Breast epithelium (tissue), 3 donors: ENCODE measurements around the gene TAF11L11.
"Not testable (repeated sequence)": the region's sequence is repeated elsewhere in the genome, so short reads cannot be mapped to it uniquely, and the experiment has no call there.

Source experiments
- POLR2A ChIP-seq: fragments of 450-650 bp; IDR thresholded peaks from one replicate; pipeline ENCODE4 v1.6.1; 2016; ENCODE audit warnings: antibody characterized with exemption, mild to moderate bottlenecking, moderate library complexity
- POLR2AphosphoS5 ChIP-seq, 3 donors: sonication (generic); formaldehyde crosslinking; IDR thresholded peaks; one replicate each; pipeline ENCODE4 v1.6.1; 2017; ENCODE audit warnings: antibody characterized with exemption in 3 of 3
- TF ChIP-seq, protein P1 (sequence below), 3 donors: fragments of 450-650 bp; IDR thresholded peaks; one replicate each; pipeline ENCODE4 v1.5.1; 2016 to 2017; ENCODE audit warnings: antibody characterized with exemption in 3 of 3, mild to moderate bottlenecking in 3 of 3, moderate library complexity in 3 of 3

DNA sequence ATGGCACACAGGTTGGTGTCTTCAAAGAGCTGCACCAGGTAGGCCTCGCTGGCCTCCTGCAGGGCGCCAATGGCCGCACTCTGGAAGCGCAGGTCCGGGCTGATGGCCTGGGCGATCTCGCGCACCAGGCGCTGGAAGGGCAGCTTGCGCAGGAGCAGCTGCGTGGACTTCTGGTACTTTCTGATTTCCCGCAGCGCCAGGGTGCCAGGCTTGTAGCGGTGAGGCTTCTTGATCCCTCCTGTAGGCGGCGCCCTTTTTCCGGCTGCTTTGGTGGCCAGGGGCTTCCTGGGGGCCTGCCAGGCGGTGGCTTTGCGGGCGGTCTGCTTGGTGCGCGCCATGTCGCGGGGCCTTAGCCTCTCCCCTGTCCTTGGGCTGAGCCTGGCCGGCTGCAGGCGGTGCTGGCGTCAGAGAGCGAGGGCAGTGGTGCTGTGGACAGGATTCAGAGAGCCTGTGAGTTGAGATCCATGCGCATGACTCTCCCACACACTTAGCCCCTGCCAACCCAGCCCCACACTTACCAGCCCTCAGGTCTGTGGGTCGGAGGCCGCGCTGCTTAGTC is 51.3 kb downstream of the TAF11L11 start:
- TF ChIP-seq, protein P1, sequence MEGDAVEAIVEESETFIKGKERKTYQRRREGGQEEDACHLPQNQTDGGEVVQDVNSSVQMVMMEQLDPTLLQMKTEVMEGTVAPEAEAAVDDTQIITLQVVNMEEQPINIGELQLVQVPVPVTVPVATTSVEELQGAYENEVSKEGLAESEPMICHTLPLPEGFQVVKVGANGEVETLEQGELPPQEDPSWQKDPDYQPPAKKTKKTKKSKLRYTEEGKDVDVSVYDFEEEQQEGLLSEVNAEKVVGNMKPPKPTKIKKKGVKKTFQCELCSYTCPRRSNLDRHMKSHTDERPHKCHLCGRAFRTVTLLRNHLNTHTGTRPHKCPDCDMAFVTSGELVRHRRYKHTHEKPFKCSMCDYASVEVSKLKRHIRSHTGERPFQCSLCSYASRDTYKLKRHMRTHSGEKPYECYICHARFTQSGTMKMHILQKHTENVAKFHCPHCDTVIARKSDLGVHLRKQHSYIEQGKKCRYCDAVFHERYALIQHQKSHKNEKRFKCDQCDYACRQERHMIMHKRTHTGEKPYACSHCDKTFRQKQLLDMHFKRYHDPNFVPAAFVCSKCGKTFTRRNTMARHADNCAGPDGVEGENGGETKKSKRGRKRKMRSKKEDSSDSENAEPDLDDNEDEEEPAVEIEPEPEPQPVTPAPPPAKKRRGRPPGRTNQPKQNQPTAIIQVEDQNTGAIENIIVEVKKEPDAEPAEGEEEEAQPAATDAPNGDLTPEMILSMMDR (IDR thresholded peaks at IDR 0.05), result not testable (repeated sequence)
- not testable (repeated sequence) for TF ChIP-seq POLR2A; POLR2AphosphoS5 (IDR thresholded peaks at IDR 0.05)
